Stimulated activated naive CD4-positive, alpha-beta T cell treated with Interleukin-2 at 50 U/mL for 16 hours (primary cell): ENCODE results near the gene PTPRS.
"Not testable (repeated sequence)": the region's sequence is repeated elsewhere in the genome, so short reads cannot be mapped to it uniquely, and the experiment has no call there.

ENCODE experiments used
- DNase-seq: peaks from one replicate; lab custom pipeline; 2025; lab: John Stamatoyannopoulos, UW

PTPRS gene

GRCh38 chr19:5332501-5332900, 8.1 kb downstream of the PTPRS start:
- DNase-seq = no peak

- no peak for DNase-seq
Measured at GRCh38 chr19:5331790-5332189, 8.8 kb downstream of the PTPRS start.

GRCh38 chr19:5330307-5330720, 10.3 kb downstream of the PTPRS start:
- no peak for DNase-seq

- no peak for DNase-seq
Measured at GRCh38 chr19:5329141-5329540, 11.5 kb downstream of the PTPRS start.

- not testable (repeated sequence) for DNase-seq
Measured at GRCh38 chr19:5328407-5328806, 12.2 kb downstream of the PTPRS start.

DNA sequence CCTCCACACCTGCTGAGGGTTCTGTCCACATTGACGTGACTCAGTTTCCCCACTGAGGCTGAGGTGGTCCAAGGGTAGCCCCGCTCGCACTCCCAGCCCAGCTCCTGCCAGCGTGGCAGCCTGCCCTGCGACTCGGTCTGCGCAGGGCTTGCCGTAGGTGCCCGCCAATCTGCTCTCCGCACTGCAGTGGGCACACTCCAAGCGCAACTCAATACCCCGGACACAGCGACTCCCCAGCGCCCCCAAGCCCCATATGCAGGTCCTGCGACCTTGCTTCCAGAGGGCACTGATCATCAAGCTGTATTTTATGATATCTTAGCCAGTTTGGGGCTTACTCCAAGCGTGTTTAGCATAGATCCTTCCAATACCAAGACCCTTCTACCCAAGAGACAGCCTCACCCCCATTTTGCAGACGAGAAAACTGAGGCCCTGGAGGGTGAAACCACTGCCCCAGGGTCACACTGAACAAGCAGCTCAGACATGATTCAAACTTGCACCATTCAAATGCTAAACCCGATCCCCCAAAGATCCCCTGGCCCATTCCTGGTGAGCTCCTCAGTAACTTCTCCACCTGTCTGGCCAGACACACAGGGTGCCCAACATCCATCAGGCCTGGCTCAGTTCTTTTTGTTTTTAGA, 13.5 kb downstream of the PTPRS start:
- no peak for DNase-seq

- no peak for DNase-seq
Measured at GRCh38 chr19:5326545-5326944, 14.1 kb downstream of the PTPRS start.

DNA sequence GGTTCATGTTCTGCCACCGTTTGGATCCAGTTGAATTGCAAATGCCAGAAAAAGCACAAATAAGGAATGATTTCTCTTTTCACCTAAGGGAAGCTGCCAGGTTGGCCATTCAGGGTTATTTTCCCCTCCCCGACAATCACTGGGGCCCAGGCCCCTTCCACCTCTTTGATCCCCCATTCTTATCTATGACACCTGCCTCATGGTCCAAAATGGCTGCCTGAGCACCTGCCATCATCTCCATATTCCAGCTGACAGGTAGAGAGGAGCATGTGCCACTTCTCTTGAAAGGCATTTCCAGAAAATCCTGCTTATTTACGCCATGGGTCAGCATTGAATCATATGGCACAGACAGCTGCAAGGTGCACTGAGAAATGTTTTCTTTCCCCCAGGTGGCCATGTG, 15.7 kb downstream of the PTPRS start:
- no peak for DNase-seq

- DNase-seq = no peak
Measured at GRCh38 chr19:5323475-5323811, 17.2 kb downstream of the PTPRS start.

DNA sequence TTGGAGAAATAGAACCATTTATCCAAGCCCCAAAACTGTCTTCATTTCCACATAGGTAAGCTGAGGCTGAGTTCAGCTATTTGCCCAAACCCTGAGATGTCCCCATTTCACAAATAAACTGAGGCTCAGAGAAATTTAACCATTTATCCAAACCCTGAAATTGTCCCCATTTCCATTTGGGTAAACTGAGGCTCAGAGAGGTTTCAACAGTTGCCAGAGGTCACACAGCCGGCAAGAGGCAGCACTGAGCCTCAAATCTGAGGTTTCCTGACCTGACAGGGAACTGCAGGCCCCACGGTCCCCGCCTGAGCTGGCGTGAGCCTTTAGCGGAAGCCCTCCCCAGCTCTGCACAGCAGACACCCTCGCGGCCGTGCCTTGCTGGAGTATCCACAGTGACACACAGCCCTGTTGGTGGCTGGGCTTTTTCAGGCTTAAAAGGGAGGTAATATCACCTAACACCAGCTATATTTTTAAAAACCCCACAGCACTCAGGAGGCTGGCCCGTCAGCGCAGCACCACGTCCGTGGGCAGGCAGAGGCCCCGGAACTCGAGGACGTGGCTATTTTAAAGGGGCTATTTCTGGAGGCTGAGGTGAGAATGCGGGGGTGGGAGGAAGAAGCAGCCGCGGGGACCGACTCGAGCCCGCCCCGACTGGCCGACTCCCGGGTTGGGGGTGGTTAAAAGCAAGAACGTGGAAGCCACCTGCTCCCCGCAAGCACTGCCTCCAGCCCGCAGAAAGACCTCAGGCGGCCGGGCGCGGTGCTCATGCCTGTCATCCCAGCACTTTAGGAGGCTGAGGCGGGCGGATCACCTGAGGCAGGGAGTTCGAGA, 18.5 kb downstream of the PTPRS start:
- no peak for DNase-seq

- no peak for DNase-seq
Measured at GRCh38 chr19:5321066-5321642, 19.5 kb downstream of the PTPRS start.

DNA sequence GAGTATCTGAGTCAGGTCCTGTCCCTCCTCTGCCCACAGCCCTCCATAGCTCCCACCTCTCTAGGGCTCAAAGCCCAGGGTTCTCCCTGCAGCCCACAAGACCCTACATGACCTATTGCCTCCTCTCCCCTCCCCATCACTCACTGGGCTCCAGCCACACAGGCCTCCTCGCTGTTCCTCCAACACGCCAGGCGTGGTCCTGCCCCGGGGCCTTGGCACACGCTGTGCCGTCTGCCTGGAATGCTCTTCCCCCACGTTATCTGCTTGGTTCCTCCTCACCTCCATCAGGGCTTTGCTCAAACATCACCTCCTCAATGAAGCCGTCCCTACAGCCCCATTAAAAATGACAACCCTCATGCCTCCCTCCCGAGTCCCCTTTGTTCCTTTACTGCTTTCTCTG, 21.1 kb downstream of the PTPRS start:
- DNase-seq = no peak

DNA sequence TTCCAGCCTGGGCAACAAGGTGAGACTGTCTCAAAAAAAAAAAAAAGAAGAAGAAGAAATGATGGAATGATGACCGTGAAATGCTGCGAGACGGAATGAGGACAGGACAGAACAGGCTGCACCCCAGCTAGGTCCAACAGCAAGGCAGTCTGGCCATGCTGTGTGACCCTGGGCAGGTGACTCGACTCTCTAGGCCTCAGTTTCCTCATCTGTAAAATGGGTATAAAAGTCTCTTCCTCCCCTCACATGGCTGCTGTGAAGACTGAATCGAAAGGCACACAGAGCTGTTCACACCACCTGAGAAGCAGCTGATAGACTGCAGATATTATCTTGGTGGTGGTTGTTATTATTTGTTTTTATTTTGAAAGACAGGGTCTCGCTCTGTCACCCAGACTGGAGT, 22.3 kb downstream of the PTPRS start:
- no peak for DNase-seq

- no peak for DNase-seq
Measured at GRCh38 chr19:5317321-5317720, 23.3 kb downstream of the PTPRS start.

DNA sequence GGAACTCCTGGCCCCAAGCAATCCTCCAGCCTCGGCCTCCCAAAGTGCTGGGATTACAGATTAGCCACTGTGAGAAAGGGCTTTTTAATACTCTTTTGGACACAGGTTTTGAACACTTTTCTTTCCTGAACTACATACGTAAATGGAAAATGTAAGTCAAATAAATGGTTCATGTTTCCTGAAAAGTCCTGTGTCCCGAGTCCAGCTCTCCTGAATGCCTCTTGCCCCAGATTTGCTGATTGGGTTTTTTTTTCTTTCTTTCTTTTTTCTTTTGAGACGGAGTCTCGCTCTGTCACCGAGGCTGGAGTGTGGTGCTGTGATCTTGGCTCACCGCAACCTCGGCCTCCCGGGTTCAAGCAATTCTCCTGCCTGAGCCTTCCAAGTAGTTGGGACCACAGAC, 24.5 kb downstream of the PTPRS start:
- no peak for DNase-seq

- no peak for DNase-seq
Measured at GRCh38 chr19:5314907-5315298, 25.7 kb downstream of the PTPRS start.

- no peak for DNase-seq
Measured at GRCh38 chr19:5314012-5314906, 26.4 kb downstream of the PTPRS start.

- no peak for DNase-seq
Measured at GRCh38 chr19:5313307-5313706, 27.3 kb downstream of the PTPRS start.

- no peak for DNase-seq
Measured at GRCh38 chr19:5312058-5312457, 28.6 kb downstream of the PTPRS start.

DNA sequence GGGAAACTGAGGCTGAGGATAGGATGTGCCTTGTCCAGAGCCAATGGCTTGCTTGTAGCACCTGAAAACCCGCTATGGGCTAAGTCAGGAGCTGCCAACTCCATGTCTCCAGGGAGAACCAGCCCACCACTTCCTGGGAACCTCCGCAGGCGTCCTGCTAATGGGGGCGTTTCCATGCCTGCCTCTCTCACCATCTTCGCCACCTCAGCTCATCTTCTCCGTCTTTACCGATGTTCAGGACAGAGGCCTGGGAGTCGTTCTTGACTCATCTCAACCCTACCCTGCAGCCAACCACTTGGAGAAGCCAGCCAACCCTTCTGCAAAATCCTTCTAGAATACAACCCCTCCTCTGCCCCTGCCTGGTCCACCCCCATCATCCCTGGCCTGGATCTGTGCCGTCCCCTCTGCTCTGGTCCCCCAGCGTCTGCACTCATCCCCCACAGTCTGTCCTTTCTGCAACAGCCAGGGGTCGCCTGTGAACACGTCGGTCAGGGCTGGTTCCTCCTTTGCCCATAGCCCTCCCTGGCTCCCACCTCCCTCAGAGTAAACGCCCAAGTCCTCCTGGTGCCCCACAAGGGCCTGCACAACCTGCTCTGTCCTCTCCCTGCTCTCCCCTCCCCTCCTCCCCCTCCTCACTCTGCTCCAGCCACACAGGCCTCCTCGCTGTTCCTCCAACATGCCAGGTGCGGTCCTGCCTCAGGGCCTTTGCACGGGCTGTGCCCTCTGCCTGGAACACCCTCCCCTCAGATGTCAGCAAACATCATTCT, 31.0 kb downstream of the PTPRS start:
- DNase-seq = no peak
